ENCODE data around the gene TRMT11.

GRCh38 chr6:125951323-125951722 lies 35.0 kb upstream of the TRMT11 start:
- TF ChIP-seq CTCF (IDR thresholded peaks at IDR 0.05) (no peak), EP300 (IDR thresholded peaks at IDR 0.05) (no peak), POLR2A (IDR thresholded peaks at IDR 0.05) (no peak)
